ENCODE measurements around the gene ATP2B3.

GRCh38 chrX:153538424-153538823 lies 21.0 kb downstream of the ATP2B3 start:
- no peak for TF ChIP-seq TAF1 (IDR thresholded peaks at IDR 0.05; ENCODE audit: low read depth)
- no peak for TF ChIP-seq ZBTB7A (IDR thresholded peaks at IDR 0.05; ENCODE audit: low read depth)
- TF ChIP-seq TCF12 (IDR thresholded peaks at IDR 0.05; ENCODE audit: low read depth) = no peak
- TF ChIP-seq CEBPB (IDR thresholded peaks at IDR 0.05) = no peak
- TF ChIP-seq RAD21 (IDR thresholded peaks at IDR 0.05; ENCODE audit: low read depth) = no peak
- no peak for TF ChIP-seq FOXM1 (IDR thresholded peaks at IDR 0.05; ENCODE audit: borderline replicate concordance, low read depth)
- TF ChIP-seq MAX (IDR thresholded peaks at IDR 0.05) = no peak
- no peak for TF ChIP-seq REST (IDR thresholded peaks at IDR 0.05; ENCODE audit: low read depth)
- TF ChIP-seq EGR1 (IDR thresholded peaks at IDR 0.05) = no peak
- no peak for TF ChIP-seq EP300 (IDR thresholded peaks at IDR 0.05; ENCODE audit: borderline replicate concordance)

Data from Ishikawa (cell line).